ENCODE data around the gene CEACAM4.

The CEACAM4 gene

DNA sequence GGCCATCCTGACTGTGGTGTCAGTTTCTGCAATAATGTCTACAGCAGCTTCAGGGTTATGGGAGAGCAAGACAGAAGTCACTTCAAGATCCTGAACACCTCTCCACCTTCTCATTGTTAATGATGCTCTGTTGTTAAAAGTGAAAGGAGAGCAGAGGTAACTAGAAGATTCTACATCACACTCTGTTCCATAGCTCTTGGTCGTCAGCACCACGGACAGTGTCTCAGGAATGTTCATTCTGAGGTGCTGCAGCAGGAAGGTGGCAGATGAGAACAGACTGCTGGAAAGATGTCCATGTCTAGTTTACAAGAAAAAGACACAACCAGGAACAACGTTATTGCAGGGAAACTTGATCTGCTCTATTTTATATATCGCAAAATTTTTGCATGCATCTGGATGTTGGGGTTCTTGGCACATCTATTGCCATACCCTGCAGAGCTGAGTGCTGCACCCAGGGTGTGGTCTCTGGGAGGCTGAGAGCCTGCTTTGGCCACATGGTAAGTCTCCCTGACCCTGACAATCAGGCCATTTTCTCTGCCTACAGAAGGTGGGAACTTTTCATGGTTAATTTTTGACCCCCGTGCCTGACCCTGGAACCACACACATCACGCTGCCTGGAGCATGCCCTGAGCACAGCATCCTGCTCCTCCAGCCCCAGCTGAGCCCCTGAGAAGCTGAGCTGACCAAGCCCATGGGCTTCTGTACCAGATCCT lies 38.2 kb downstream of the CEACAM4 start:
- Histone ChIP-seq H3K79me2 (ENCODE audit: insufficient read depth, low read length) (no peaks in the 10 kb centered on the region), H3K9me2 (ENCODE audit: low read depth, low read length) (no peaks in the 10 kb centered on the region), H4K20me1 (ENCODE audit: insufficient read depth, low read length) (no peaks in the 10 kb centered on the region), H3K27ac (ENCODE audit: low read depth, low read length, poor library complexity, severe bottlenecking) (no peak overlapping the region), H3K36me3 (ENCODE audit: insufficient read depth, low read length) (no peaks in the 10 kb centered on the region), H3K4me3 (ENCODE audit: low read depth, low read length, poor library complexity, severe bottlenecking) (no peak overlapping the region), H3K9ac (ENCODE audit: low read length) (no peak overlapping the region), H3F3A (ENCODE audit: insufficient read depth, low read length) (no peaks in the 10 kb centered on the region), H3K4me1 (ENCODE audit: insufficient read depth, low read length, severe bottlenecking) (no peaks in the 10 kb centered on the region), H3K9me3 (ENCODE audit: low read length) (no peaks in the 10 kb centered on the region), H3K27me3 (ENCODE audit: insufficient read depth, low read length) (no peaks in the 10 kb centered on the region), H3K4me2 (ENCODE audit: low read length) (no peak overlapping the region), H2AFZ (ENCODE audit: low read length) (no peak overlapping the region)
- TF ChIP-seq EZH2 (IDR thresholded peaks at IDR 0.05; ENCODE audit: borderline replicate concordance, low read length): no peak
- TF ChIP-seq, protein P1, sequence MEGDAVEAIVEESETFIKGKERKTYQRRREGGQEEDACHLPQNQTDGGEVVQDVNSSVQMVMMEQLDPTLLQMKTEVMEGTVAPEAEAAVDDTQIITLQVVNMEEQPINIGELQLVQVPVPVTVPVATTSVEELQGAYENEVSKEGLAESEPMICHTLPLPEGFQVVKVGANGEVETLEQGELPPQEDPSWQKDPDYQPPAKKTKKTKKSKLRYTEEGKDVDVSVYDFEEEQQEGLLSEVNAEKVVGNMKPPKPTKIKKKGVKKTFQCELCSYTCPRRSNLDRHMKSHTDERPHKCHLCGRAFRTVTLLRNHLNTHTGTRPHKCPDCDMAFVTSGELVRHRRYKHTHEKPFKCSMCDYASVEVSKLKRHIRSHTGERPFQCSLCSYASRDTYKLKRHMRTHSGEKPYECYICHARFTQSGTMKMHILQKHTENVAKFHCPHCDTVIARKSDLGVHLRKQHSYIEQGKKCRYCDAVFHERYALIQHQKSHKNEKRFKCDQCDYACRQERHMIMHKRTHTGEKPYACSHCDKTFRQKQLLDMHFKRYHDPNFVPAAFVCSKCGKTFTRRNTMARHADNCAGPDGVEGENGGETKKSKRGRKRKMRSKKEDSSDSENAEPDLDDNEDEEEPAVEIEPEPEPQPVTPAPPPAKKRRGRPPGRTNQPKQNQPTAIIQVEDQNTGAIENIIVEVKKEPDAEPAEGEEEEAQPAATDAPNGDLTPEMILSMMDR (IDR thresholded peaks at IDR 0.05; ENCODE audit: low read length): no peak

DNA sequence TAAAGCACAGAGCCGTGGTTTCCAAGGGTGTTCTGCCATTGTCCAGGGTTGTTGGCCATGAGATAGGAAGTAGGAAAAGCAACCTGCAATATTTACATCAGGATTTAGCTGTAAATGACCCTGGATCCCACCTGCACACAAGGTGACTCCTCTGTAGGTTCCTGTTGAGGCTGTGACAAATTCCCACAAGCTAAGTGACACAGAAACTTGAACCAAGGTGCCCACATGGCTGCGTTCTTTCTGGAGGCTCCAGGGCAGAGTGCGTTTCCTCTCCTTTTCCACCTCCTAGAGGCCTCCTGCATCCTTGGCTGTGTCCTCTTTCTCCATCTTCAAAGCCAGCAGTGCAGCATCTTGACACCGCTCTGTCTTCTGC lies 39.0 kb downstream of the CEACAM4 start:
- Histone ChIP-seq H3K4me1 (ENCODE audit: insufficient read depth, low read length, severe bottlenecking) (no peaks in the 10 kb centered on the region), H3K4me2 (ENCODE audit: low read length) (no peak overlapping the region), H3K4me3 (ENCODE audit: low read depth, low read length, poor library complexity, severe bottlenecking) (no peak overlapping the region), H3K9me3 (ENCODE audit: low read length) (no peaks in the 10 kb centered on the region), H3K27ac (ENCODE audit: low read depth, low read length, poor library complexity, severe bottlenecking) (no peak overlapping the region), H3K9me2 (ENCODE audit: low read depth, low read length) (no peaks in the 10 kb centered on the region), H3F3A (ENCODE audit: insufficient read depth, low read length) (no peaks in the 10 kb centered on the region), H4K20me1 (ENCODE audit: insufficient read depth, low read length) (no peaks in the 10 kb centered on the region), H3K79me2 (ENCODE audit: insufficient read depth, low read length) (no peaks in the 10 kb centered on the region), H3K27me3 (ENCODE audit: insufficient read depth, low read length) (no peaks in the 10 kb centered on the region), H2AFZ (ENCODE audit: low read length) (no peak overlapping the region), H3K36me3 (ENCODE audit: insufficient read depth, low read length) (no peaks in the 10 kb centered on the region), H3K9ac (ENCODE audit: low read length) (no peak overlapping the region)
- TF ChIP-seq, protein P1 (IDR thresholded peaks at IDR 0.05; ENCODE audit: low read length): no peak
- no peak for TF ChIP-seq EZH2 (IDR thresholded peaks at IDR 0.05; ENCODE audit: borderline replicate concordance, low read length)

DNA sequence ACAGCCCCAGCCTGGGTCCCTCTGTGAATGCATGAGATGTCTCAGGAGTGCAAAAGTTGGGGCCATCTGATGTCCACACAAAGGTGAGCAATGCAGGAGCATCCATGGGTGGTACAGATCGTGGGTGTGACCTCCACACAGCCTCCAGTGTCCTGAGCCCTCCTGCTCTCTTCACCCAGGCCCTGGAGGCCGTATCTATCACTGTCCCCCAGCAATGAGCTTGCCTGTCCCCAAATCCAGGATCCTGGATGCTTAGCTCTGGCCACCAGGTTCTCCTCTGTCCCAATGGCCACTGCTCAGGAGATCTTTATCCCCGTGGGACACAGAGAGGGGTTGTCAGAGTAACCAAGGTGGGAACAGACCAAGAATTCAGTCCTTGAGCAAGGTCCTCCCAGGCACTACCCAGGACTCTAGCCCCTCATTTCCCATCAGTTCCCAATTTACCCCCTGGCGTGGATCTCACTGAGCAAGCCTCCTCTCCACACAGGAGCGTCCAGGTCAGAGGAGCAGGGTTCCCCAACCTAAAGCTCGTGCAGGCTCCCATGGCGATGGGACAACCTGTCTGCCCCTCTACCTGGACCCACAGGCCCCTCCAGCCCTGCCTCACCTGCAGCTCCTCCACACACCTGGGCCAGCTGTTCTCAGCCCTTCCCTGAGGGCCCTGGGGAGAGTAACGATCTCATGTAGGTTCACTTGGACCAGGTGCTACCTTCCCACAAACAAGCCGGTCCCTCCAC lies 39.6 kb downstream of the CEACAM4 start:
- Histone ChIP-seq H3K79me2 (ENCODE audit: insufficient read depth, low read length) (no peaks in the 10 kb centered on the region), H3K27ac (ENCODE audit: low read depth, low read length, poor library complexity, severe bottlenecking) (no peak overlapping the region), H3K9me2 (ENCODE audit: low read depth, low read length) (no peaks in the 10 kb centered on the region), H3K4me2 (ENCODE audit: low read length) (no peak overlapping the region), H3K27me3 (ENCODE audit: insufficient read depth, low read length) (no peaks in the 10 kb centered on the region), H3K9me3 (ENCODE audit: low read length) (no peaks in the 10 kb centered on the region), H3K4me3 (ENCODE audit: low read depth, low read length, poor library complexity, severe bottlenecking) (no peak overlapping the region), H3F3A (ENCODE audit: insufficient read depth, low read length) (no peaks in the 10 kb centered on the region), H3K4me1 (ENCODE audit: insufficient read depth, low read length, severe bottlenecking) (no peaks in the 10 kb centered on the region), H2AFZ (ENCODE audit: low read length) (no peak overlapping the region), H3K9ac (ENCODE audit: low read length) (no peak overlapping the region), H4K20me1 (ENCODE audit: insufficient read depth, low read length) (no peaks in the 10 kb centered on the region), H3K36me3 (ENCODE audit: insufficient read depth, low read length) (no peaks in the 10 kb centered on the region)
- TF ChIP-seq, protein P1 (IDR thresholded peaks at IDR 0.05; ENCODE audit: low read length): no peak
- TF ChIP-seq EZH2 (IDR thresholded peaks at IDR 0.05; ENCODE audit: borderline replicate concordance, low read length): no peak

Data from OCI-LY1 (cell line).